VCaP (cell line): ENCODE measurements around the gene RPF1.

ENCODE experiments used
- H3K27ac ChIP-seq: fragments of 450-650 bp; 2 replicates; pipeline ENCODE4 v1.5.1; 2017
- CTCF ChIP-seq: fragments of 450-650 bp; conservative IDR thresholded peaks from 2 replicates; pipeline ENCODE4 v1.5.1; 2017; ENCODE audit warnings: mild to moderate bottlenecking, moderate library complexity

The RPF1 gene

GRCh38 chr1:84540759-84541158 is 61.7 kb downstream of the RPF1 start:
- no peak for TF ChIP-seq CTCF
- peak overlapping the region; percentile 77 for H3K27ac ChIP-seq

GRCh38 chr1:84541679-84542078 is 62.6 kb downstream of the RPF1 start:
- peak overlapping the region; percentile 77 for H3K27ac ChIP-seq
- TF ChIP-seq CTCF = peak; percentile 79
